Loucy (cell line): ENCODE measurements around the gene LDB3.

Experiments
- H2AFZ ChIP-seq: fragments of 200-600 bp; sonication (generic); 2 replicates; pipeline ENCODE4 v1.6.0; 2016; ENCODE audit warnings: antibody characterized with exemption, mild to moderate bottlenecking, low read length, moderate library complexity
- H3F3A ChIP-seq: fragments of 200-600 bp; 2 replicates; pipeline ENCODE4 v1.6.0; 2016; ENCODE audit warnings: antibody characterized with exemption, low read depth, mild to moderate bottlenecking
- H3K27me3 ChIP-seq: fragments of 200-600 bp; sonication (generic); 2 replicates; pipeline ENCODE4 v1.6.1; 2014; ENCODE audit warnings: low read length, mild to moderate bottlenecking; ENCODE audit not compliant: insufficient read depth, poor library complexity, severe bottlenecking
- H3K36me3 ChIP-seq: fragments of 200-600 bp; sonication (generic); 2 replicates; pipeline ENCODE4 v1.6.1; 2016; ENCODE audit warnings: low read length; ENCODE audit not compliant: insufficient read depth
- H3K4me1 ChIP-seq: fragments of 200-600 bp; sonication (generic); 2 replicates; pipeline ENCODE4 v1.5.1; 2014; ENCODE audit warnings: low read length, mild to moderate bottlenecking; ENCODE audit not compliant: insufficient read depth, poor library complexity, severe bottlenecking
- H3K4me2 ChIP-seq: fragments of 200-600 bp; sonication (generic); 2 replicates; pipeline ENCODE4 v1.6.0; 2014; ENCODE audit warnings: antibody characterized with exemption, low read length, low read depth, mild to moderate bottlenecking; ENCODE audit not compliant: poor library complexity, severe bottlenecking
- H3K4me3 ChIP-seq: fragments of 200-600 bp; sonication (generic); 2 replicates; pipeline ENCODE4 v1.5.1; 2014; ENCODE audit warnings: low read length, mild to moderate bottlenecking, mixed read lengths; ENCODE audit not compliant: poor library complexity, severe bottlenecking
- H3K79me2 ChIP-seq: fragments of 200-600 bp; sonication (generic); 2 replicates; pipeline ENCODE4 v1.6.1; 2014; ENCODE audit warnings: low read length; ENCODE audit not compliant: insufficient read depth
- H3K9ac ChIP-seq: fragments of 200-600 bp; sonication (generic); 2 replicates; pipeline ENCODE4 v1.6.0; 2014; ENCODE audit warnings: mild to moderate bottlenecking, low read depth, low read length, moderate library complexity; ENCODE audit not compliant: poor library complexity, severe bottlenecking
- H3K9me2 ChIP-seq: fragments of 200-600 bp; sonication (generic); replicated peaks from 2 replicates; pipeline ENCODE4 v1.6.1; 2016; ENCODE audit warnings: low read depth, low read length, mixed read lengths
- H3K9me3 ChIP-seq: fragments of 200-600 bp; sonication (generic); 2 replicates; pipeline ENCODE4 v1.6.1; 2014; ENCODE audit warnings: mild to moderate bottlenecking, antibody characterized with exemption, low read length, low read depth; ENCODE audit not compliant: insufficient read depth
- H4K20me1 ChIP-seq: fragments of 200-600 bp; sonication (generic); 2 replicates; pipeline ENCODE4 v1.6.0; 2014; ENCODE audit warnings: antibody characterized with exemption, low read length, mild to moderate bottlenecking; ENCODE audit not compliant: insufficient read depth, poor library complexity, severe bottlenecking
- CTCF ChIP-seq: fragments of 200-600 bp; sonication (generic); conservative IDR thresholded peaks from 2 replicates; pipeline ENCODE4 v1.5.1; 2014; ENCODE audit warnings: mild to moderate bottlenecking, antibody characterized with exemption, low read length
- EZH2phosphoT487 ChIP-seq: fragments of 200-600 bp; IDR thresholded peaks from 2 replicates; pipeline ENCODE4 v1.6.1; 2018; ENCODE audit warnings: antibody characterized with exemption, mild to moderate bottlenecking, moderate library complexity, borderline replicate concordance

The LDB3 gene

DNA sequence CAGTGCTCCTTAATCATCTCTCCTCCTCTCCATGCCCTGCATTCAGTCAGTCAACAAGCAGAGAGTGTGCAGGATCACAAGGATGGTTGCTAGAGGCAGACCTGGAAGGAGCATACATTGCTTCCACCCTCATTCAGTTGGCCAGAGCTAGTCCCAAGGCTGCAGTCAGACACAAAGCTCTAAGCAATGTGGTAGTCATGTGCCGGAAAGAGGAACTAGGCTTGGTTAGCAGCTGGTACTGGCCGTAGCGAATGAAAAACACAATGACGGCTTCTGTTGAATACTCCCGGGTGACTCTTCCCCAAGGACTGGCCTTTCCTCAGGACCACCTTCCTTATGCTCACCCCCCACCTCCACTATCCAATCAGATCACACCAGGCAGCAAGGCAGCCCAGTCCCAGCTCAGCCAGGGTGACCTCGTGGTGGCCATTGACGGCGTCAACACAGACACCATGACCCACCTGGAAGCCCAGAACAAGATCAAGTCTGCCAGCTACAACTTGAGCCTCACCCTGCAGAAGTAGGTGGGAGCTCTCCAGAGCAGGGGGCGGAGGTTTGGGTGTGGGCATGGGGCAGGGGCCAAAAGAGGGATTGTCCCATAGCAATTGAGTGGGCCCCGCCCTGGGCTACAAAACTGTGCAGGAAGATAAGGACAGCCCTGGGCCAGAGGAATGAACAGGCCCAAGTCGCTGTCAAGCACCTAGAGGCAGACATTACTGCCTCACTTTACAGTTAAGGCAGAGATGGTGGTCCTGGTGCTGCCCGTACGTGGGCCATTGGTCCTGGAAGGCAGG, 10.9 kb downstream of the LDB3 start:
- TF ChIP-seq EZH2phosphoT487, result no peak
- no peak for TF ChIP-seq CTCF
- Histone ChIP-seq H3K9me3 (no peaks in the 10 kb centered on the region), H3K4me3 (no peak overlapping the region), H2AFZ (no peak overlapping the region), H3K9me2 (no peaks in the 10 kb centered on the region), H3K79me2 (no peaks in the 10 kb centered on the region), H3K9ac (no peak overlapping the region), H3F3A (no peaks in the 10 kb centered on the region), H4K20me1 (no peaks in the 10 kb centered on the region), H3K4me2 (no peak overlapping the region), H3K4me1 (no peaks in the 10 kb centered on the region), H3K36me3 (no peaks in the 10 kb centered on the region), H3K27me3 (no peaks in the 10 kb centered on the region)

DNA sequence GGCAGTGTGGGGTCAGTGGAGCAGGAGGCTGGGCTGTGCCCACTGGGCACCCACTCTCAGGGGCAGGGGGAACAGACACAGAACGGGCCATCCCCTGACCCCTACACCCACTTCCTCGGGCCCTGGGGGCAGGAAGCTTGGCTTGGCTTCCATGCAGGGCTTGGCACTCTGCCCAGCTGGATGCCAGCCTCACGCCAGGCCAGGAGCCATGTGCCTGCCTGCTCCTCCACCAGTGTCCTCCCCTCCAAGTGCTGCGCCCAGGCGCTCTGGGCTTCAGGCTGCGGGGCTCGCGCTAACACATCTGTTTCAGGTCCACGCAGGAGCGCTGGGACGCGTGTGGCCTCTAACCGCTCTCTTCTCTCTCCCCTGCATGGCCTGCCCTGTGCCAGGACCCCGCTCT, 12.7 kb downstream of the LDB3 start:
- Histone ChIP-seq H3K79me2 (no peaks in the 10 kb centered on the region), H3K4me1 (no peaks in the 10 kb centered on the region), H2AFZ (no peak overlapping the region), H4K20me1 (no peaks in the 10 kb centered on the region), H3K4me3 (no peak overlapping the region), H3K9ac (no peak overlapping the region), H3K4me2 (no peak overlapping the region), H3K36me3 (no peaks in the 10 kb centered on the region), H3K27me3 (no peaks in the 10 kb centered on the region), H3F3A (no peaks in the 10 kb centered on the region), H3K9me2 (no peaks in the 10 kb centered on the region), H3K9me3 (no peaks in the 10 kb centered on the region)
- no peak for TF ChIP-seq CTCF
- no peak for TF ChIP-seq EZH2phosphoT487

DNA sequence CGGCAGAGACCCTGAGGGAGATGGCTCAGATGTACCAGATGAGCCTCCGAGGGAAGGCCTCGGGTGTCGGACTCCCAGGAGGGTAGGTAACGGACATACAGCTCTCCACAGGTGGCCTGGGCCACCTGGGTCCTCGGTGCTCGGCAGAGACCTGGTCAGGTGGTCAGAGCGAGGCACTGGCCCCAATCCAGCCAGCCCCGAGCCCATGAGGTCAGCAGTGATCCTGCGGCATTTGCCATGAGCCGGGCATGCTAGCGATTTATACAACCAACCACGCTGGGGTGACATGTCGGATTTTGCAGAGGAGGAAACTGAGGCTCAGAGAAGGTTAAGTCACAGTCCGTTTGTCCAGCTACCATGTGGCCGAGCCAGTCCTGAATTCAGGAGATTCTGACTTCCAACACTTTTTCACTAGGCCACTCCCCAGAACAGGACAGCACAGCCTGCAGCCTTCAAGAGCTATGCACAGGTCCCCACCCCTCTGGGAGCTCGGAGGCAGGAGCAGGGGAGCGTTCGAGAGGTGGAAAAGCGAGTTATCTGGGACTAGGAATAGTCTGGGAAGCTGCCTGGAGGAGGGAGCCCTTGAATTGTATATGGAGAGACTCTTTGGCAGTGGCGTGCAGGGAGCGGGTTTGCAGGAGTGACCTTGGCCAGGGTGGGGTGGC, 13.5 kb downstream of the LDB3 start:
- Histone ChIP-seq H3F3A (no peaks in the 10 kb centered on the region), H3K4me3 (no peak overlapping the region), H3K9ac (no peak overlapping the region), H3K9me2 (no peaks in the 10 kb centered on the region), H2AFZ (no peak overlapping the region), H4K20me1 (no peaks in the 10 kb centered on the region), H3K36me3 (no peaks in the 10 kb centered on the region), H3K79me2 (no peaks in the 10 kb centered on the region), H3K4me1 (no peaks in the 10 kb centered on the region), H3K4me2 (no peak overlapping the region), H3K27me3 (no peaks in the 10 kb centered on the region), H3K9me3 (no peaks in the 10 kb centered on the region)
- no peak for TF ChIP-seq CTCF
- no peak for TF ChIP-seq EZH2phosphoT487
